ENCODE results near the gene BCAR3. TPM values are rescaled to one million over a fixed set of nuclear protein-coding genes. Genes with fewer than 3 reads are reported as not detected.

BCAR3 gene
- total RNA-seq, 1 donor from 2014 or later = 59.5 TPM

GRCh38 chr1:93728480-93729131 lies 47.0 kb upstream of the BCAR3 start:
- Mint-ChIP-seq H3K9me3 (no peaks in the 10 kb centered on the region), H3K27ac (no peak overlapping the region), H3K4me1 (peaks cover 19% of the 10 kb centered on the region), H3K27me3 (no peaks in the 10 kb centered on the region), H3K4me3 (no peak overlapping the region), H3K36me3 (ENCODE audit: low read depth) (no peaks in the 10 kb centered on the region)
- POLR2A ChIA-PET = no interaction called here
- DNase-seq = no peak
- intact Hi-C loops (cut with micrococcal nuclease) = no loop called here
- TF ChIP-seq, protein P1, sequence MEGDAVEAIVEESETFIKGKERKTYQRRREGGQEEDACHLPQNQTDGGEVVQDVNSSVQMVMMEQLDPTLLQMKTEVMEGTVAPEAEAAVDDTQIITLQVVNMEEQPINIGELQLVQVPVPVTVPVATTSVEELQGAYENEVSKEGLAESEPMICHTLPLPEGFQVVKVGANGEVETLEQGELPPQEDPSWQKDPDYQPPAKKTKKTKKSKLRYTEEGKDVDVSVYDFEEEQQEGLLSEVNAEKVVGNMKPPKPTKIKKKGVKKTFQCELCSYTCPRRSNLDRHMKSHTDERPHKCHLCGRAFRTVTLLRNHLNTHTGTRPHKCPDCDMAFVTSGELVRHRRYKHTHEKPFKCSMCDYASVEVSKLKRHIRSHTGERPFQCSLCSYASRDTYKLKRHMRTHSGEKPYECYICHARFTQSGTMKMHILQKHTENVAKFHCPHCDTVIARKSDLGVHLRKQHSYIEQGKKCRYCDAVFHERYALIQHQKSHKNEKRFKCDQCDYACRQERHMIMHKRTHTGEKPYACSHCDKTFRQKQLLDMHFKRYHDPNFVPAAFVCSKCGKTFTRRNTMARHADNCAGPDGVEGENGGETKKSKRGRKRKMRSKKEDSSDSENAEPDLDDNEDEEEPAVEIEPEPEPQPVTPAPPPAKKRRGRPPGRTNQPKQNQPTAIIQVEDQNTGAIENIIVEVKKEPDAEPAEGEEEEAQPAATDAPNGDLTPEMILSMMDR (IDR thresholded peaks at IDR 0.05) = no peak
- ATAC-seq (ENCODE audit: low read depth) = no peak
- CTCF ChIA-PET = interaction anchor here (0.6 kb wide), 1 partner anchor 86 kb away, joined by 3 read pairs; no protein-coding TSS in a partner anchor

DNA sequence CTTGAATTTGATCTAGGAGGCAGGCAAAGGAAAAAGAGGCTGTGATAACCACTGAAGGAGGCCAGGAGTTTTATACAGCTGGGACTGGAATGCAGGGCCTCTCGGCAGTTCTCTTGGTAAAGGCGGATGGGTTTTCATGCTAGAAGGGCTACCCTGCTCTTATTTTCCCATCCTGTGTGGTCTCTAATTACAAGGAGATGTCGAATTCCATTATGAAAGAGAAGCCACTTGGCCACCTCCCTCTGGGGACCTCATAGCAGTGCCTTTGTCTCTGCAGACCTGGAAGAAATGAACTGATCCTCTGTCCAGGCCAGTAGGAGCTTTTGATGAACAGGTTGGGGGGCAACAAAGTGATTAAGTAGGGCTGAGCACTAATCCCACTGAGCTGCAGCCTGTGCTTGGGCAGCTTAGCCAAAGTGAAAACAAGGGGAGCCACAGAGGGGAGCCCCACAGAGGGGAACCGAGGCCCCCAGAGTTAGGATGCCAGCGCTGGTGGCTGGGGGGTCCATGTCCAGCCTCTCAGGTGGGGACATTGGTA lies 42.2 kb upstream of the BCAR3 start:
- Mint-ChIP-seq H3K9me3 (no peaks in the 10 kb centered on the region), H3K4me3 (no peak overlapping the region), H3K27ac (no peak overlapping the region), H3K4me1 (no peaks in the 10 kb centered on the region), H3K27me3 (no peaks in the 10 kb centered on the region), H3K36me3 (ENCODE audit: low read depth) (no peaks in the 10 kb centered on the region)
- intact Hi-C loops (cut with micrococcal nuclease) = no loop called here
- ATAC-seq (ENCODE audit: low read depth) (no peak), DNase-seq (no peak)
- ChIA-PET POLR2A (no interaction called here), CTCF (no interaction called here)
- TF ChIP-seq, protein P1 (IDR thresholded peaks at IDR 0.05) = no peak

GRCh38 chr1:93723110-93723509 lies 41.5 kb upstream of the BCAR3 start:
- Mint-ChIP-seq H3K36me3 (ENCODE audit: low read depth) (no peaks in the 10 kb centered on the region), H3K4me3 (no peak overlapping the region), H3K27ac (no peak overlapping the region), H3K27me3 (no peaks in the 10 kb centered on the region), H3K9me3 (no peaks in the 10 kb centered on the region), H3K4me1 (no peaks in the 10 kb centered on the region)
- TF ChIP-seq, protein P1 (IDR thresholded peaks at IDR 0.05) = no peak
- ChIA-PET POLR2A (interaction anchor here (0.6 kb wide), 1 partner anchor 86 kb away, joined by 3 read pairs; no protein-coding TSS in a partner anchor), CTCF (no interaction called here)
- no peak for DNase-seq
- ATAC-seq (ENCODE audit: low read depth) = no peak
- intact Hi-C loops (cut with micrococcal nuclease) = no loop called here

GRCh38 chr1:93722081-93723031 lies 40.7 kb upstream of the BCAR3 start:
- Mint-ChIP-seq H3K36me3 (ENCODE audit: low read depth) (no peaks in the 10 kb centered on the region), H3K4me1 (no peaks in the 10 kb centered on the region), H3K9me3 (no peaks in the 10 kb centered on the region), H3K4me3 (no peak overlapping the region), H3K27ac (no peak overlapping the region), H3K27me3 (no peaks in the 10 kb centered on the region)
- POLR2A ChIA-PET = interaction anchor here (0.6 kb wide), 1 partner anchor 86 kb away, joined by 3 read pairs; no protein-coding TSS in a partner anchor
- intact Hi-C loops (cut with micrococcal nuclease) = no loop called here
- DNase-seq (no peak), ATAC-seq (ENCODE audit: low read depth) (no peak)
- TF ChIP-seq, protein P1 (IDR thresholded peaks at IDR 0.05) = no peak
- CTCF ChIA-PET = no interaction called here

Data from activated B cell treated with CpG ODN at 0.5 μM for 24 hours (primary cell).